Lower lobe of right lung (tissue), 2 donors: ENCODE measurements around the gene ASPN. TPM values are rescaled to one million over a fixed set of nuclear protein-coding genes. Genes with fewer than 3 reads are reported as not detected.

ENCODE experiments used
- ATAC-seq, 2 donors: fragments of 200-7000 bp; cut with Tn5 transposase; one replicate each; pipeline ENCODE4 v1.9.1; 2020 to 2022; ENCODE audit warnings: mild to moderate bottlenecking in 2 of 2, moderate library complexity in 2 of 2
- DNase-seq: peaks from one replicate; pipeline ENCODE4 v3.0.0-alpha.2; 2020
- H3K27ac ChIP-seq: fragments of 200-600 bp; one replicate; pipeline ENCODE4 v1.8.0; 2022
- H3K27me3 ChIP-seq: fragments of 200-600 bp; one replicate; pipeline ENCODE4 v1.8.0; 2022; ENCODE audit warnings: low read depth
- H3K36me3 ChIP-seq: fragments of 200-600 bp; one replicate; pipeline ENCODE4 v1.8.0; 2022; ENCODE audit warnings: mild to moderate bottlenecking
- H3K4me1 ChIP-seq: fragments of 200-600 bp; one replicate; pipeline ENCODE4 v1.8.0; 2022
- H3K4me3 ChIP-seq: fragments of 200-600 bp; one replicate; pipeline ENCODE4 v1.8.0; 2022; ENCODE audit warnings: mild to moderate bottlenecking
- H3K9me3 ChIP-seq: fragments of 200-600 bp; one replicate; pipeline ENCODE4 v1.8.0; 2022
- intact Hi-C: fragments of 100-400 bp; cut with DNase I; formaldehyde crosslinking; loops from one replicate; pipeline ENCODE4 v1.11.0; 2022
- total RNA-seq: library from RNA; stranded (reverse); fragmentation: NEBNext Ultra II Directional; extraction: Animal tissue kit (Norgen Biotek cat#: 25700); gene quantifications from one replicate; pipeline ENCODE4 v1.2.1, GENCODE V29; 2021
- TF ChIP-seq, protein P1 (sequence below): fragments of 200-600 bp; IDR thresholded peaks from one replicate; pipeline ENCODE4 v1.8.0; 2022; ENCODE audit warnings: antibody characterized with exemption, mild to moderate bottlenecking
- donor health status: DM: no; HTN: yes; CAD: no; lungs with severe emphysema.

ASPN gene
- total RNA-seq, 1 donor from 2014 or later: 2.3 TPM

DNA sequence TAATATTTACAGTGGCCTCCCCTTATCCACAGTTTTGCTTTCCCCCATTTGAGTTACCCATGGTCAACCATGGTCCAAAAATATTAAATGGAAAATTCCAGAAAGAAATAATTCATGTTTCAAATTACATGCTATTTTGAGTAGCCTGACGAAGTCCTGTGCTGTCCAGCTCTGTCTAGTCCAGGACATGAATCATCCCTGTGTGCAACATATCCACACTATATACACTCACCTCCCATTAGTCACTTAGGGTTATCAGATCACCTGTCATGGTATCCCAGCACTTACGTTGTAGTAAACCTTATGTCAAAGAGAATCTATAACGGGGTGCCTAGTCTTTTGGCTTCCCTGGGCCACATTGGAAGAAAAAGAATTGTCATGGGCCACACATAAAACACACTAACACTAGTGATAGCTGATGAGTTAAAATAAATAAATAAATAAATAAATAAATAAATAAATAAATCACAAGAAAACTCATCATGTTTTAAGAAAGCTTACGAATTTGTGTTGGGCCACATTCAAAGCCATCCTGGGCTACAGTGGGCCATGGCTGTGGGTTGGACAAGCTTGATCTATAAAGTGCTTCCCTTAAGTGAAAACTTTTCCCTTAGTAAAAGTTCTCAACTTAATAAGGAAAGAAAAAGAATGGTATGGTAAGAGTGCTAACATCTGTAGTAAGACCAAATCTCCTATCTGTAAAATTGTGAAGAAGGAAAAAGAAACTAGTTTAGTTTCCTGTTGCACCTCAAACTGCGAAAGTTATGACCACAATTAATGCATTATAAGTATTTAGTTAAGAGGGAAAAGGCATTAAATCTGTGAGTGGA, 42.2 kb downstream of the ASPN start:
- intact Hi-C loops: no loop called here
- no peak for ATAC-seq

DNA sequence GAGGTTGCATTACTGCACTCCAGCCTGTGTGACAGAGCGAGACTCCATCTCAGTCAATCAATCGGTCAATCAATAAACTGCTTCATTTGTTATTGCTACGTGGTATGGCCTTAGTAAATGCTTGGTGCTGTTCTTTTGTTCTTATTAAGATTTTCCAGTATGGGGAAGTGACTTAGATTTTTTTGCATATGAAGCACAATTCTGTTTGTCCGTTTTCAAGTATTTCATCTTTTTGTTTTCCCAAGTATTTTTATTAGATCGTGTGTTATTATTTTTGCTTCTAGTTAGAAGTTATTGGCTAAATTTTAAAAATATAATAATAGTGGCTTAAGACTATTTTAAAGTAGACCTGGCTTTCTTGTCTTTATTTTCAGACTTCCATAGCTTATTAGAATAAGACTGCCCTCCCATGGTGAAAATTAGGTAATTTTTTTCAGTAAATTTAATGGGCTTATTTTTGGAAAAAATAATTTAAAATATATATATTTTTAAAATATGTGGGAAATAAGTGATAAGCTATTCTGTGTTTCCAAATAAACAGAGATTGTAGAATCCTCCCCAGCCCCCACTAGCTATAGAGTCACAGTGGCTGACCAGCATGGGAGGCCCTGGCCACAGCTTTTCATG, 43.3 kb downstream of the ASPN start:
- H3K4me1 ChIP-seq: no peaks in the 10 kb centered on the region
- DNase-seq: no peak
- H3K36me3 ChIP-seq: no peaks in the 10 kb centered on the region
- no peak overlapping the region for H3K4me3 ChIP-seq
- H3K27ac ChIP-seq: no peak overlapping the region
- no peaks in the 10 kb centered on the region for H3K27me3 ChIP-seq
- intact Hi-C loops: no loop called here
- H3K9me3 ChIP-seq: no peaks in the 10 kb centered on the region
- TF ChIP-seq, protein P1, sequence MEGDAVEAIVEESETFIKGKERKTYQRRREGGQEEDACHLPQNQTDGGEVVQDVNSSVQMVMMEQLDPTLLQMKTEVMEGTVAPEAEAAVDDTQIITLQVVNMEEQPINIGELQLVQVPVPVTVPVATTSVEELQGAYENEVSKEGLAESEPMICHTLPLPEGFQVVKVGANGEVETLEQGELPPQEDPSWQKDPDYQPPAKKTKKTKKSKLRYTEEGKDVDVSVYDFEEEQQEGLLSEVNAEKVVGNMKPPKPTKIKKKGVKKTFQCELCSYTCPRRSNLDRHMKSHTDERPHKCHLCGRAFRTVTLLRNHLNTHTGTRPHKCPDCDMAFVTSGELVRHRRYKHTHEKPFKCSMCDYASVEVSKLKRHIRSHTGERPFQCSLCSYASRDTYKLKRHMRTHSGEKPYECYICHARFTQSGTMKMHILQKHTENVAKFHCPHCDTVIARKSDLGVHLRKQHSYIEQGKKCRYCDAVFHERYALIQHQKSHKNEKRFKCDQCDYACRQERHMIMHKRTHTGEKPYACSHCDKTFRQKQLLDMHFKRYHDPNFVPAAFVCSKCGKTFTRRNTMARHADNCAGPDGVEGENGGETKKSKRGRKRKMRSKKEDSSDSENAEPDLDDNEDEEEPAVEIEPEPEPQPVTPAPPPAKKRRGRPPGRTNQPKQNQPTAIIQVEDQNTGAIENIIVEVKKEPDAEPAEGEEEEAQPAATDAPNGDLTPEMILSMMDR: peak; percentile 31
- ATAC-seq: no peak

More for the DNA sequence above, 42.2 kb downstream of the ASPN start:
- Histone ChIP-seq H3K27me3 (no peaks in the 10 kb centered on the region), H3K9me3 (no peaks in the 10 kb centered on the region), H3K36me3 (no peaks in the 10 kb centered on the region), H3K4me1 (no peaks in the 10 kb centered on the region), H3K4me3 (no peak overlapping the region), H3K27ac (no peak overlapping the region)
- TF ChIP-seq, protein P1: no peak
- DNase-seq: no peak

DNA sequence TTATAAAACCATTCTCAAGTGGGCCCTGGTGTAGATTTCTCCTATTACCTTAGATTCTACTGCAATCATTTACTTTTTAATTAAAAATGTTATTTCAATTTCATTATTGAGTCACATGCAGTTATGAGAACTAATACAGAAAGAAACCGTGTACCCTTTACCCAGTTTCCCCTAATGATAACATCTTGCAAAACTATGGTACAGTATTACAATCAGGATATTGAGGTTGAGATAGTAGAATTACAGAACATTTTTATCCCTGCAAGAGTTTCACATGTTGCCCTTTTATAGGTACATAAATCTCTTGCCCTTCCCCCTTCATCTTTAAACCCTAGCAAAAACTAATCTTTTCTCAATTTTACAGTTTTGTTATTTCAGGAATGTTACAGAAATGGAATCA, 47.0 kb downstream of the ASPN start:
- no peak overlapping the region for H3K4me3 ChIP-seq
- H3K9me3 ChIP-seq: no peaks in the 10 kb centered on the region
- H3K4me1 ChIP-seq: no peaks in the 10 kb centered on the region
- no peak for ATAC-seq
- no peaks in the 10 kb centered on the region for H3K36me3 ChIP-seq
- DNase-seq: no peak
- intact Hi-C loops: no loop called here
- no peak overlapping the region for H3K27ac ChIP-seq
- TF ChIP-seq, protein P1: no peak
- no peaks in the 10 kb centered on the region for H3K27me3 ChIP-seq

DNA sequence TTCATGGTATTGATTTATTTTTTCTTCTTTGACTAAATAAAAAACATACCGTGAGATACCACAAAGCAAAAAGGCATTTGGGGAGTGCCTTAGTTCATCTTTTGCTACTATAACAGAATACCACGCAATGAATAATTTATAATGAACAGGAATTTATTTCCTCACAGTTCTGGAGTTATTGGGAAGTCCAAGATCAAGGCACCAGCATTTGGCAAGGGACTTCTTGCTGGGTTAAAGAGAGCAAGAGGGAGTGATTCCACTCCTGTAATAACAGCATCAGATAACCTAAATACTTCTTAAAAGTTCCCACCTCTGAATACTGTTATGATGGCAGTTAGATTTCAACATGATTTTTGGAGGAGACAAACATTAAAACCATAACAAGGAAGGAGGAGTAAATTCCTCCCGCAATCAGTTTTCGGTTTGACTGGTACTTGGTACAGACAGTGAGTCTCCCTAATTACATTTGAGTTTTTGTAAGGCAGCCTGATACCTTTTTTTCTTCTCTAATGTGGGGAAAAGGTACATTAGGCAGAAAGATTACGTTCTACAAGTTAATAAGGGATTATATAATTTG, 49.2 kb downstream of the ASPN start:
- no peak overlapping the region for H3K4me3 ChIP-seq
- TF ChIP-seq, protein P1: no peak
- H3K27ac ChIP-seq: no peak overlapping the region
- no peaks in the 10 kb centered on the region for H3K27me3 ChIP-seq
- no peaks in the 10 kb centered on the region for H3K4me1 ChIP-seq
- DNase-seq: no peak
- ATAC-seq: no peak
- intact Hi-C loops: no loop called here
- no peaks in the 10 kb centered on the region for H3K36me3 ChIP-seq
- H3K9me3 ChIP-seq: no peaks in the 10 kb centered on the region

DNA sequence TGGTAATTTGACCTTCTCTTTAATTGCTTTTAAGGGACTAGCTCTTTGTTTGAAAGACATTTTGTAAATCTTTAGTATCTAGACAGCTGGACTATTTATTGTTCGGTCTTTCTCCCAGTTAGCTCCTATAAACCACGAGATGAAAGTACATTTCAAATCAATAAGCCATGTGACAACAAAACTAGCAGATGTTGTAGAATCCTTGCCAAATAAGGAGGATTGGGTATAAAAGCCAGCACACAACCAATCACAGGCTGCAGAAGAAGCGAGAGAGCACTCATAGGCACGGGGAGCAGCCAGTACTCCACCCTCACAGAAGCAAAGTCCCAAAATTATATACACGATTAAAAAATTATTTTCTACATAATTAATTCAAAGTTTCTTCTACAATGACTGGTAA, 50.0 kb downstream of the ASPN start:
- H3K4me1 ChIP-seq: no peaks in the 10 kb centered on the region
- H3K4me3 ChIP-seq: no peak overlapping the region
- no peaks in the 10 kb centered on the region for H3K9me3 ChIP-seq
- H3K27me3 ChIP-seq: no peaks in the 10 kb centered on the region
- TF ChIP-seq, protein P1: no peak
- no peak overlapping the region for H3K27ac ChIP-seq
- no peak for ATAC-seq
- intact Hi-C loops: no loop called here
- DNase-seq: no peak
- H3K36me3 ChIP-seq: no peaks in the 10 kb centered on the region
